Small intestine (tissue), 7 donors: ENCODE data around the gene MYLK4. TPM values are rescaled to one million over a fixed set of nuclear protein-coding genes. Genes with fewer than 3 reads are reported as not detected.

Source experiments
- DNase-seq, 2 donors: peaks; one replicate each; pipeline versions ENCODE4 v3.0.0 to v3.0.0-alpha.2; 2013
- FAIRE-seq: peaks from 2 replicates; lab custom pipeline; 2012; peaks lifted over from hg19 to GRCh38; lab: Jason Lieb, UNC
- H3K27ac ChIP-seq, 3 donors: one replicate each; pipeline ENCODE4 v1.5.1; 2013; ENCODE audit warnings: low read length in 2 of 3, mild to moderate bottlenecking in 2 of 3, control low read depth in 1 of 3, inconsistent platforms in 1 of 3, low read depth in 1 of 3, moderate library complexity in 1 of 3
- H3K27me3 ChIP-seq, 3 donors: one replicate each; pipeline ENCODE4 v1.6.1; 2013; ENCODE audit warnings: low read length in 3 of 3, inconsistent platforms in 1 of 3; ENCODE audit not compliant: control insufficient read depth in 3 of 3, insufficient read depth in 3 of 3
- H3K36me3 ChIP-seq, 3 donors: one replicate each; pipeline ENCODE4 v1.6.1; 2013; ENCODE audit warnings: low read length in 3 of 3, inconsistent platforms in 1 of 3, low read depth in 1 of 3, mild to moderate bottlenecking in 1 of 3, moderate library complexity in 1 of 3; ENCODE audit not compliant: control insufficient read depth in 3 of 3, insufficient read depth in 2 of 3
- H3K4me1 ChIP-seq, 3 donors: one replicate each; pipeline ENCODE4 v1.6.1; 2013; ENCODE audit warnings: low read length in 2 of 3, inconsistent platforms in 1 of 3, low read depth in 1 of 3, mild to moderate bottlenecking in 1 of 3, moderate library complexity in 1 of 3; ENCODE audit not compliant: control insufficient read depth in 3 of 3, insufficient read depth in 2 of 3
- H3K4me3 ChIP-seq, 3 donors: one replicate each; pipeline ENCODE4 v1.5.1; 2013; ENCODE audit warnings: low read length in 3 of 3, control low read depth in 1 of 3, inconsistent platforms in 1 of 3, low read depth in 1 of 3, mild to moderate bottlenecking in 1 of 3, moderate library complexity in 1 of 3
- H3K9me3 ChIP-seq, 2 donors: one replicate each; pipeline ENCODE4 v1.6.1; 2013; ENCODE audit warnings: low read depth in 1 of 2, low read length in 1 of 2; ENCODE audit not compliant: control insufficient read depth in 2 of 2, insufficient read depth in 1 of 2
- WGBS, 3 donors: extraction: QIAGEN DNeasy Blood & Tissue Kit; methylation state at CpG; one replicate each; pipeline ENCODE4 v1.1.7; 2013; 5-methylcytosine and 5-hydroxymethylcytosine counted together
- polyA plus RNA-seq, 4 donors: library from polyadenylated mRNA; stranded (reverse) in 3 of 4; unstranded in 1 of 4; fragments of 200-250 nt in 3 of 4; fragments of 120-200 nt in 1 of 4; gene quantifications; one replicate each; pipeline versions ENCODE4 v1.2.1 to v1.2.3, GENCODE V29; 2013
- donor health status: healthy with polysubstance abuse.
- donor health status: control.
- donor health status: control.
- donor health status: Bipolar disorder and iron deficiency.
- donor health status: healthy.

The MYLK4 gene
- polyA plus RNA-seq, 4 donors, result under 0.01 to 0.37 (median 0.32) TPM

DNA sequence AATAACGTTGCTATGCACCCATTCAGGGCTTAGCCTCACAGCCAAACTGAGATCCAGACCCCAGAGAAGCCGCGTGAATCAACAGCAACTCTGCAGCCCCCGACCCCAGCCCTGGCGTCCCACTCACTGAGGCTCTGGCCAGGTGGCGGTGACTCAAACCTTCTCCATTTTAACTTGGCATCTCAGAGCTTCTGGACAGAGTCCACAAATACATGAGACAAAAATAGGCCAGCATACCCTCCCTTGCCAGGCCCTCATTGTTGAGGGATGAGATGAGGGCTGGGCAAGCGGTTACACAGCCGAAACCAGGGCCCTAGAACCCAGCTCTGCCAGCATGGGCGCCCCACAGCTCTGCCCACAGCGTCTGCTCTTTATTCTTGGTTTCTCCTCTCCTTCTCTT, 118.4 kb downstream of the MYLK4 start:
- no peak for FAIRE-seq
- Histone ChIP-seq H3K4me3 (no peak overlapping the region), H3K27ac (no peak overlapping the region), H3K9me3 (no peaks in the 10 kb centered on the region), H3K36me3 (no peaks in the 10 kb centered on the region), H3K27me3 (peaks cover 0 to 5% (median 3%) of the 10 kb centered on the region in 3 donors), H3K4me1 (peaks cover 2 to 4% (median 3%) of the 10 kb centered on the region in 3 donors)
- no peak for DNase-seq
- 84 to 90% (median 86%) methylated on average over 10 of the region's 10 CpGs for WGBS, 3 donors

DNA sequence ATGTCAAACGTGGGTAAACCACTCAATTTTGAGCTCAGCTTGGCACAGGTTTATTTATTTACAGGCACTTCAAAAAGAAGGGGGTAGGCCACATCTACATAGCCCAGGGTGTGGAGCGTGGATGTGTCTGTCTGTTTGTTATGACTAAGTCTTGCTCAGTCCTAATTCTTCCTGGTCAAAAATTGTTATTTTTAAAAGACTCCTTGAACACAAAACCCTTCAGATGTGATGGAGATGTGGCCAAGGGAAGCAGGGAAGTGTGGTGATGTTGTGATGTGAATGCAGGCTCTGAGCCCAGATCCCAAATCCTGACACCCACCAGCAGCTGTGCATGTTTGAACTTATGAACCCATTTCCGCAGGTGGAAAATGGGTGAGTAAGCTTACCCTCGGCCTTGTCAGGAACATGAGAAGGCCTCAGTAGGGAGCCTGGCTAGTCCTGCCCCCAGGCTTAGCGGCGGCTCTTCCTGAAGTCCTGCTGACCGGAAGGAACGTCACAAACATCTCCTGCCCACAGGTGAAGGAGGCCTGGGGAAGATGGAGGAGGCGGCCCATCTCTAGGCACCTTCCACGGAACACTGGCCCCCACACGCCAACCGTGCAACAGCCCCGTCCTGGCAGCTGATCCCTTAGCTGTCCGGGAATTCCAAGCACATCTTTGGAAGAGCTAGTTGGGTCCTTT, 119.7 kb downstream of the MYLK4 start:
- peaks cover 2 to 4% (median 3%) of the 10 kb centered on the region in 3 donors for H3K4me1 ChIP-seq
- H3K36me3 ChIP-seq, result no peaks in the 10 kb centered on the region
- FAIRE-seq (no peak), DNase-seq (no peak)
- H3K4me3 ChIP-seq, result no peak overlapping the region
- no peaks in the 10 kb centered on the region for H3K9me3 ChIP-seq
- H3K27me3 ChIP-seq, result peaks cover 0 to 3% (median 0%) of the 10 kb centered on the region in 3 donors
- WGBS, 3 donors, result 76 to 79% (median 78%) methylated on average over 14 of the region's 14 CpGs
- no peak overlapping the region for H3K27ac ChIP-seq

DNA sequence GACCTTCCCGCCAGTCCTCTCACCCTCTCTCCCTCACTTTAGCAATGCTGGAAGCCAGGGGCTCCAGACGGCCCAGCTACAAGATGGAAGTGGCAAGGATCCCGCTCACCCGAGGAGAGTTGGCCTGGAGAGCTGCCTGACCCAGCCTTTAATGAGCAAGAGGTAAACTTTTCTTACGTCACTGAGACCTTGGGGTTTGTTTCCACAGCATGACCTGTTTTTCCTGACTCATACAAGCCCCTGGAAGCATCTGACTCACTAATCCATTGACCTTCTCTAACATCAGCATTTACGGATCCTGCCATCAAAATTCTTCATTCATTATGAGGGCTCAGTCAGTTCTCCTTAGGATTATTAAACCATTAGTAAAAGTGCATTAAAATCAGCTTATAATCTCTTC, 120.4 kb downstream of the MYLK4 start:
- FAIRE-seq (no peak), DNase-seq (no peak)
- Histone ChIP-seq H3K27ac (no peak overlapping the region), H3K4me3 (no peak overlapping the region), H3K36me3 (no peaks in the 10 kb centered on the region), H3K9me3 (no peaks in the 10 kb centered on the region), H3K4me1 (peaks cover 2 to 4% (median 3%) of the 10 kb centered on the region in 3 donors), H3K27me3 (peaks cover 0 to 3% (median 0%) of the 10 kb centered on the region in 3 donors)
- WGBS, 3 donors, result 80 to 84% (median 83%) methylated on average over 6 of the region's 6 CpGs

DNA sequence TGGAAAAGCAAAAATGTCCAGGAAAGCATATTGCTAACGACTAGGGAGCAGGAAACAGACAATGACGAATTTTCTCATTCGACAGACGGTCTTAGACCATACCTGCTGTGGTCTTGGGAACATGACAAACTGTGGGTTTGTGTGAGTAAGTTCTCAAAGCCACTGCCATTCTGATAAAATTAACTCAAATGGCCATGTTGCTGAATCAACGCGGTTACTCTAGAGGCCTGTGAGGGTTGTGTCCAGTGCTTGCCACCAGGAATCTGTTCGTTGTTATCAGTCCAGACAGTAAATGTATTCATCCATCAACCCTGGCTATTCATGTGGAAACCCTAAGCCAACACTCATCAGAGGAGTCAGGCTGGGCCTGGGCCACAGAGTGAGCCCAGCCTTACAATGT, 124.3 kb downstream of the MYLK4 start:
- Histone ChIP-seq H3K4me1 (no peaks in the 10 kb centered on the region), H3K27ac (no peak overlapping the region), H3K4me3 (no peak overlapping the region), H3K9me3 (no peaks in the 10 kb centered on the region), H3K36me3 (no peaks in the 10 kb centered on the region), H3K27me3 (peaks cover 0 to 3% (median 2%) of the 10 kb centered on the region in 3 donors)
- FAIRE-seq, result no peak
- 83 to 90% (median 85%) methylated on average over 7 of the region's 7 CpGs for WGBS, 3 donors
- no peak for DNase-seq

DNA sequence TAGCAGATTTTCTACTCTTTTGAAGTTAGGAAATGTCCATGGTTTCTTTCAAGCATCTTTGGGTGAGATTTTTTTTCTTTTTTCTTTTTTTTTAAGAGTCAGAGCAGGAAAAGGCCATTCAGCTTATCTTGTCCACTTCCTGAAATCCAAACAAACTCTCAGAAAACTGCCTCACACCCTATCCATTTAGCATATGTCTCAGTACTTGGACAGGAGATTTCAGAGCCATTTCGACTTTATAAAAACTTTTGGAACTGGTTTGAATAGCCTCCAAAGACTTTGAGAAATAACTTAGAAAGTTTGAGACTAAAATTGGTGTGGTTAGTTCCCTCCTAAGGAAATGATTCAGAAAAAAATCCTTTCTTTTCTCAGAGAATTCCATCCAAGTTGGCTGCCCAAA, 125.1 kb downstream of the MYLK4 start:
- H3K4me3 ChIP-seq, result no peak overlapping the region
- H3K36me3 ChIP-seq, result no peaks in the 10 kb centered on the region
- no peaks in the 10 kb centered on the region for H3K4me1 ChIP-seq
- no peaks in the 10 kb centered on the region for H3K9me3 ChIP-seq
- 43 to 70% (median 48%) methylated on average over 1 of the region's 1 CpG for WGBS, 3 donors
- H3K27me3 ChIP-seq, result peaks cover 0 to 2% (median 0%) of the 10 kb centered on the region in 3 donors
- FAIRE-seq (no peak), DNase-seq (no peak)
- H3K27ac ChIP-seq, result no peak overlapping the region

DNA sequence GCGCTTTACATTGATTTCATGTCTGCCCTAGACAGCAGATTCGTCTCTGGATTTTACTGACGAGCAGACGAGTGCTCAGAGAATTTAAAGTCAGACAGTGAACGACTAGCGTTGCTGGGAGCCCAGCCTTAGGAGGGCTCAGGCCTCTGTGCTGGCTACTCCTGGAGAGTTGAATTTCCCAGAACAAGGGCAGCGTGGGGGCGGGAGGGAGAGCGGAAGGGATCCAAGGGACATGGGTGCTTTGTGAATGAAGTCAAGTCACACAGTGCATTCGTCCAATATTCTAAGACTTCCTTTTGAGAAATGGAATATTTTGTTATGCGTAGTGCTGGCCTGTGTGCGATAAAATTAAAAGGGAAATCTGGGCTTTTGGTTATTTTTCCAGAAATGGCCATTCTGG, 126.5 kb downstream of the MYLK4 start:
- no peak overlapping the region for H3K4me3 ChIP-seq
- peaks cover 0 to 5% (median under 1%) of the 10 kb centered on the region in 3 donors for H3K27me3 ChIP-seq
- WGBS, 3 donors, result 91 to 96% (median 94%) methylated on average over 12 of the region's 12 CpGs
- H3K27ac ChIP-seq, result no peak overlapping the region
- H3K36me3 ChIP-seq, result no peaks in the 10 kb centered on the region
- no peaks in the 10 kb centered on the region for H3K4me1 ChIP-seq
- DNase-seq, result no peak
- no peaks in the 10 kb centered on the region for H3K9me3 ChIP-seq
- FAIRE-seq, result no peak

DNA sequence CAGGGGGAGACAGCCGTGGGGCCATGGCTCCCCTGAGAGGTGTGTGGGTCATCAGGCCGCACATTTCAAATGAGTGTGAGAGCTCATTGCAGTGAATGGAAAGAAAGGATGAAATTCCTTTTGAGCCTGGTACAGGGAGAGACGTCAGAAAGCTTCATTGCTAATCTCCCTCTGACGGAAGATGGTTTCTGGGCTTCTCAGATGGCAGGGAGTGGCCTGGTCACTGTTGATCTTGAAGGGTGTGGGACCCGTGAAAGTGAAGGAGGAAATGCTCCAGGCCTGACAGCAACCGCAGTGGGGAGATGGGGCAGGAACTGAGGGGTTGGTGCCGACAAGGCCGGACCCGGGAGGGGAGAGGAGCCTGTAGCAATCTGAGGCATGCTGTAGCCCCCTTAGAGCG, 127.4 kb downstream of the MYLK4 start:
- Histone ChIP-seq H3K4me3 (no peak overlapping the region), H3K27me3 (peaks cover 0 to 5% (median 4%) of the 10 kb centered on the region in 3 donors), H3K36me3 (no peaks in the 10 kb centered on the region), H3K4me1 (no peaks in the 10 kb centered on the region), H3K27ac (no peak overlapping the region), H3K9me3 (no peaks in the 10 kb centered on the region)
- WGBS, 3 donors, result 76 to 79% (median 76%) methylated on average over 10 of the region's 10 CpGs
- DNase-seq (peak; percentile 27 to 37), FAIRE-seq (no peak)

DNA sequence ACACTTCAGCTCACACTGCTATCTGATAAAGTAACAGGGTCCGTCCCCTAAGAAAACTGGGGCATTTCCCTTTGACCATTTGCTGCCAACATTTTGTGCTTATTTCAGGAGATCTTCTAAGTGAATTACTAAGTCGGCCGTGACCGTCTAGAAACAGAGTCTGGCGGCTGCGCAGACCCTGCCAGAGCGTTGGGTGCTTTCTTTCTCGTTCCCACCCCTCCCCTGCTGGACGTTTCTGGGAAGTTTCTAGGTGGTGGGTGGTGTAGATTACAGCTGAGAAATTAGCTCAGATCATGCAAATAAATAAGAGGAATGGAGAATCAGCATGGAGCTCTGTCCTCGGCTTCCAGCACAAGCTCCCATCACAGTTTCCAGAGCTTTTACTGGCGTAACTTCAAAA, 128.1 kb downstream of the MYLK4 start:
- FAIRE-seq, result no peak
- 79 to 85% (median 84%) methylated on average over 11 of the region's 11 CpGs for WGBS, 3 donors

More for the DNA sequence above, 128.1 kb downstream of the MYLK4 start:
- Histone ChIP-seq H3K4me1 (no peaks in the 10 kb centered on the region), H3K36me3 (no peaks in the 10 kb centered on the region), H3K4me3 (no peak overlapping the region), H3K9me3 (no peaks in the 10 kb centered on the region), H3K27ac (no peak overlapping the region), H3K27me3 (peaks cover 0 to 6% (median 5%) of the 10 kb centered on the region in 3 donors)
- no peak for DNase-seq
